ENCODE results near the gene RAB11FIP3. TPM values are rescaled to one million over a fixed set of nuclear protein-coding genes. Genes with fewer than 3 reads are reported as not detected.
A peak's percentile ranks its signal among the peaks of the same experiment; 100 is the strongest.

The RAB11FIP3 gene
- polyA plus RNA-seq, 2 of the 4 experiments (the other 2 are of a cell fraction) = 6.7 to 18.0 TPM

- no peak overlapping the region; a peak in 1 of 6 replicates for H3K27ac ChIP-seq
- no peak for ATAC-seq
- H3K4me3 ChIP-seq = no peak overlapping the region
- H3K4me2 ChIP-seq = no peak overlapping the region; the same call in 2 of the 3 replicates
- FAIRE-seq = no peak
- ChIA-PET CTCF (interaction anchor here (1.0 kb wide), 1 partner anchor 13 kb away, joined by 3 read pairs; no protein-coding TSS in a partner anchor), POLR2A (interaction anchor here (0.7 to 1.5 kb wide), 2 partner anchors 9 to 13 kb away, joined by 3 to 4 read pairs; no protein-coding TSS in a partner anchor)
- H3K4me1 ChIP-seq = peaks cover 23% of the 10 kb centered on the region
- H3K9me3 ChIP-seq = no peaks in the 10 kb centered on the region
- DNase-seq (ENCODE audit: low read depth in 1 of 2, low spot score in 1 of 2) = no peak
- TF ChIP-seq SREBF2 (IDR thresholded peaks at IDR 0.05) (no peak), HDAC2 (IDR thresholded peaks at IDR 0.05) (no peak), CHD4 (IDR thresholded peaks at IDR 0.05; ENCODE audit: borderline replicate concordance) (no peak), POLR2A (IDR thresholded peaks at IDR 0.05; ENCODE audit: low read length) (no peak), KDM5A (IDR thresholded peaks at IDR 0.05) (no peak), HOXB13 (CRISPR knock-in tag; IDR thresholded peaks at IDR 0.05; ENCODE audit: low read depth) (no peak), FOSB (CRISPR knock-in tag; IDR thresholded peaks at IDR 0.05) (no peak), CTCF (IDR thresholded peaks at IDR 0.05) (no peak)
- WGBS (ENCODE audit: missing lambda C conversion rate) = 90% methylated on average over 17 of the region's 24 CpGs
These were observed 99.0 kb downstream of the RAB11FIP3 start for GRCh38 chr16:524274-525040.

- Histone ChIP-seq H3K4me2 (peak overlapping the region; percentile 89), H3K9me3 (no peaks in the 10 kb centered on the region), H3K27ac (peak overlapping the region; percentile 34 to 95; a peak in 4 of 6 replicates), H3K4me1 (peaks cover 29% of the 10 kb centered on the region), H3K4me3 (no peak overlapping the region)
- no peak for DNase-seq (ENCODE audit: low read depth in 1 of 2, low spot score in 1 of 2)
- CTCF ChIA-PET = no interaction called here
- POLR2A ChIA-PET = interaction anchor here (1.5 kb wide), 1 partner anchor 9 kb away, joined by 4 read pairs; no protein-coding TSS in a partner anchor
- no peak for FAIRE-seq
- no peak for ATAC-seq
- WGBS (ENCODE audit: missing lambda C conversion rate) = 100% methylated on average over 6 of the region's 8 CpGs
- TF ChIP-seq ZFP36 (IDR thresholded peaks at IDR 0.05; ENCODE audit: borderline replicate concordance, partially characterized antibody) (no peak), HDAC2 (IDR thresholded peaks at IDR 0.05) (no peak), SMC3 (IDR thresholded peaks at IDR 0.05) (no peak)
These were observed 99.7 kb downstream of the RAB11FIP3 start for GRCh38 chr16:525123-525519.

- Histone ChIP-seq H3K27ac (peak overlapping the region; percentile 95 to 97), H3K9me3 (no peaks in the 10 kb centered on the region), H3K4me3 (peak overlapping the region; percentile 96), H3K4me1 (peaks cover 29% of the 10 kb centered on the region), H3K4me2 (peak overlapping the region; percentile 89)
- peak; percentile 68 to 72 for DNase-seq (ENCODE audit: low read depth in 1 of 2, low spot score in 1 of 2)
- ChIA-PET POLR2A (interaction anchor here (1.5 kb wide), 1 partner anchor 8 kb away, joined by 4 read pairs; no protein-coding TSS in a partner anchor), CTCF (interaction anchor here (0.9 to 1.0 kb wide), 4 partner anchors 9 to 125 kb away, joined by 3 to 4 read pairs (median 3); partner anchors contain the start of gene RAB11FIP3)
- no peak for TF ChIP-seq HMGXB4 (CRISPR knock-in tag; IDR thresholded peaks at IDR 0.05; ENCODE audit: borderline replicate concordance)
- no peak for TF ChIP-seq FOSB (CRISPR knock-in tag; IDR thresholded peaks at IDR 0.05)
- no peak for TF ChIP-seq RNF2 (IDR thresholded peaks at IDR 0.05; ENCODE audit: borderline replicate concordance, low read depth)
- 0 out of 5 replicates have a peak, but pooled peaks of 1 of the 2 experiments have one; percentile 3 for TF ChIP-seq RAD21 (conservative IDR thresholded peaks at IDR 0.05 in 1 of 2, IDR thresholded peaks at IDR 0.05 in 1 of 2)
- no peak for TF ChIP-seq ATOH8 (CRISPR knock-in tag; IDR thresholded peaks at IDR 0.05; ENCODE audit: low read depth)
- peak; percentile 58; the same call in 1 of the 2 replicates for TF ChIP-seq MAX (IDR thresholded peaks at IDR 0.05)
- TF ChIP-seq FOSL2 (IDR thresholded peaks at IDR 0.05) = no peak
- peak; percentile 84 for TF ChIP-seq FOSL2 (CRISPR knock-in tag; IDR thresholded peaks at IDR 0.05)
- no peak for TF ChIP-seq KDM5A (IDR thresholded peaks at IDR 0.05)
- TF ChIP-seq EHMT2 (IDR thresholded peaks at IDR 0.05; ENCODE audit: low read depth) = no peak
- no peak for TF ChIP-seq ELK1 (IDR thresholded peaks at IDR 0.05; ENCODE audit: low read depth, low read length)
- peak; percentile 63; the same call in 1 of the 2 replicates for TF ChIP-seq E2F6 (IDR thresholded peaks at IDR 0.05; ENCODE audit: borderline replicate concordance, low read depth)
- WGBS (ENCODE audit: missing lambda C conversion rate) = 40% methylated on average over 13 of the region's 13 CpGs
- FAIRE-seq = no peak
- ATAC-seq = peak; percentile 5 to 11; a peak in 4 of 6 replicates
These were observed 100.2 kb downstream of the RAB11FIP3 start for GRCh38 chr16:525520-526180.

Measured in A549 (cell line).